Colon (tissue), 2 donors: Measurements from ENCODE around the gene COL4A1.

Experiments used
- FAIRE-seq: peaks from 2 replicates; lab custom pipeline; 2012; peaks lifted over from hg19 to GRCh38; lab: Jason Lieb, UNC
- donor health status: control.
- donor health status: control.

Gene COL4A1

GRCh38 chr13:110306960-110307766 lies at the start of gene COL4A1, which contains the start of gene COL4A2:
Gene COL4A1 (minus strand): TSS chr13:110307157. CDS start chr13:110307027, 130 bp downstream.
Gene COL4A2 (plus strand): TSS chr13:110307284. CDS start chr13:110307904, 620 bp downstream.
- FAIRE-seq = no peak

DNA sequence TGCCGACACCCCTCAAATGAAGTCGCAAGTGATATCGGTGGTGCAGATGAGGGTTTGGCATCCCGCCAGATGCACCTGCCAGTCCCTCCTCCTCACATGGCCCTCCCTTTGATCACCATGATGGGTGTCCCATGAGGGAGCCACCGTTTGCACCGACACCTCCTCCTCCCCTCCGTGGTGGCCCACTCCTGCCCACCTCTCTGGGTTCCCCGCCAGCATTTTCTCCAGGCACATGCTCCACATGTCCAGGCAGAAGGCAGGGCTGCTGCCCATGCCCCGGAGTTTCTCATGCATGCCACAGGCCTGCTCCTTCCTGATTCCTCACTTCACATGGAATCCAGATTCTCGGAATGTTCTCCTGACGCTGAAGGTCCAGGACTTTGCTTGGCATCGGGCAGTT lies 49.4 kb upstream of the COL4A1 start:
- FAIRE-seq = no peak

DNA sequence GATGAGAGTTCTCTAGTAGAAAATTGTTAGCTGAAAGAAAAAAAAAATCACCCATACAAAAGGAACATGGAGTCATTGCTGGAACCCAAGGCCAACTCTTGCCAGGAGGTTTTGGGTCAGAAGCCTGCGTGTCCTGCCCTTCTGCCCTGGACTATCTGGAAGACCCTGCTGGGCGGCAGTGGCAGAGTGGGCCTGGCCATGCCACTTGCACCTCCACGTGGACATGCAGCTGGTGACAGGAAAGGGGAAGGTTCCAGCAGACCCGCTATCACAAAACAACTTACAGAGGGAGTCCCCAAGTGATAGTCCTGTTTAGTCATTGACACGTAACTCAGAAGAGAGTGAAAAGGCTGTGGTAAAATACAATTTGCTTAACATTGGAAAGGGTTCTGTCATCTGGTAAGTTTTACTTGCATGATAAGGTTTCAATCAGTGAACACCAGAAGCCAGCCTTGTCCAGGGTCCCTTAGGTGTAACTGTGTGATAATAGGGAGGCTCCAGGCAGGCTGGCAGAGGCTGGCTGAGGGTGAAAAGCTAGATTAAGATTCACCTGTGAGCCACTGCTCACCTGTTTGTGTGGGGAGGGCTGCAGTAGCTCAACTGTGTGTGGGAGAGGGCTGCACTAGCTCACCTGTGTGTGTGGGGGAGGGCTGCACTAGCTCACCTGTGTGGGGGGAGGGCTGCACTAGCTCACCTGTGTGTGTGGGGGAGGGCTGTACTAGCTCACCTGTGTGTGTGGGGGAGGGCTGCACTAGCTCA lies 47.9 kb upstream of the COL4A1 start:
- no peak for FAIRE-seq

DNA sequence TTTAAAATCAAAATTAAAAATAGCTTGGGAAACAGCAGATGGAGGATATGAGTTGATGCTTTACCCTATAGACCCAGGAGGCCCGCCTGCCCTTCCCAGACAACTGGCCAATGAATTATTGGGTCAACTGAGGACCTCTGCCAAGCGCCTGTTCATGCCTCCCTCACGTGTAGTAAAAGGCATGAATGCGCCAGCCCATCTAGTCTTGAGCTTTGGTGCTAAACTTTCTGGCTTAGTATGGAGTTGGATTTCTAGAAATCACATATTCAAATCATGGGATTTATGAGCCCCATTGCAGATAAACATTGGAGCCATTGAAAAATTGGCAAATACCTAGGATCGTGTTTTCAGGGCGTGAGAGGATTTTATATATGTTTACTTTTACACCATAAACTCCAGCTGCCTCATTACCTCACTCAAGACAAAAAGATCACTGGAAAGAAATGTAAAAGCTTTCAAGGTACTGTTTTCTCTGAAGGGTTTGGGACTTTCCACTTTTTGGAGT lies 47.2 kb upstream of the COL4A1 start:
- FAIRE-seq = peak; percentile 57

DNA sequence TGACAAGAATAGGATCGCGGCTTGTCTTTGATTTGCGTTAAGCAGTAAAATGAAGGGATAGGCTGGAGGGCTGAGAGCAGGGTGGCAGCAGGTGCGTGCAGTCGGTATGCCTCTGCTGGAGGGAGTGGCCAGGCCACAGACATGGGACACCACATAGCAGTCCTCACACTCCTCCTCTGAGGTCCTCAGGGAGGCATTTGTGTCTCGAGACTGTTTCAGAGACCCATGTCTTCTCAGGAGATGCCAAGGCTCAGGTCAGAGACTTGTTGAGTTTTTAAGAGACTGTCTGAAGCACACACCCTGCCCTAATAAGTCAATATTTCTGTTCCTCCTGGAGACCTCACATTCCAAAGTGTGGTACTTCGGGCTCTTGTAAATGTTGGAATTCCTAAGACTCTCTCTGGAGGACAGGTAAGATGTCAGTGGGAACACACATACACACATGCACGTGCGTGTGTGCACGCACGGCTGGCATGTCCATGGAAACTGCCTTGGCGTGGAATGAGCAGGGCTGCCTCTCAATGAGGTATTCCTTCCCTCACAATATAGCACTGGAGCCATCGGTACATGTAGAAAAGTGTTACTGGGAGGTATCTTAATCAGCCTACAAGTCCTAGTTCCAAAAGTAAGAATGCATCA lies 46.5 kb upstream of the COL4A1 start:
- FAIRE-seq = no peak

DNA sequence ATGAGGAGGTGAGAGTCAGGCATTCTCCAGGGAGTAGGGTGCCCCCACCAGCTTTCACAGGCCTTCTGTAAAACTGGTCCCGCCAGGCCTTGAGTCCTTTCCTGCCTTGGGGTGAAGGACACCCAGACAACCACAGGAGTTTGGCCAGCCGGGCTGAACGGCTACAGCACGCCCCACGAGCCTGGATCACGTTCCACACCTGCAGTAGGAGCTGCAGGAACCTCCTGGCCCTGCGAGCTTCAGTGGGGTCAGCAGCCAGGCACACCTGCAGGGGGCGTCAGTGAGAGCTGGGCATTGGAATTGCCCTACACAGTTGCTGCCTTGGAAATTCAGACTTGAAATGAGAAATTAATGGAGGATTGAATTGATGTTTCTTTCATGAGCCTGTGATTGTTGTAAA lies 45.8 kb upstream of the COL4A1 start:
- no peak for FAIRE-seq

DNA sequence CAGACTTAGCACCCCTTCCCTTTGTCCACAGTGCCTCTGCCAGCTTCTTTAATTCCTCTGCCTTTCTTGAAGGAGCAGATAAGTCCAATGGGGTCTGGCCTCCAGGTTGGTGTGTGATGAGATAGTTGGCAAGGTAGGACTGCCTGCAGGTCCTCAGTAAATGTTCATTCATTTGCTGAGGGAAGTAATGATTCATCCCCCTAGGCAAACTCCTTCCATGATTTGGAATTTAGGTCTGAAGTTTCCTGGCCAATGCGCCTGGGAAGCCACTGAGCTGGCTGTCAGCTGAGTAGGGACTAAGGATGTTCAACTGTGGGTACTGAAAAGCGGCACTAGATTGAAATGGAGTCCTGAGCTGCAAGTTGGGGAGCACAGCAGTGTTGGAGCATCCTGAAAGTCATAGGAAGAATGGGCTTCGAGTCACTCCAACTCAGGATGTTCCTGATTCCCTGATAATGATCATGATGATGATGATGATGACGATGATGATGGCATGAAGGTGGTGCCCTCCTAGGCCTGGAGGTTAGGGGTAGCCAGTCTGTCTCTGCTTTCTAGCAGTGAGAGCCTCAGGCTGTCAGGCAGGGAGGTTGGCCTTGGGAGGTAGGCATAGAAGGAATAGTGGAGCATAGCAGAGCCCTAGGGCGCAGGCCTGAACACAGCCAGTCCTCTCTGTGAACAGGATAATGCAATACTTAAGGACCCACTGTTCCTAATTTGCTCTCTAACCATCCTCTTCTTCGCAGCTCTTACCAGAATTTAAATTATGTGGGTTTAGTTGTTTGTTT lies 44.9 kb upstream of the COL4A1 start:
- FAIRE-seq = no peak

GRCh38 chr13:110350509-110350908 lies 43.6 kb upstream of the COL4A1 start:
- FAIRE-seq = no peak

- no peak for FAIRE-seq
Measured at GRCh38 chr13:110350049-110350448, 43.1 kb upstream of the COL4A1 start.

- no peak for FAIRE-seq
Measured at GRCh38 chr13:110349239-110349638, 42.3 kb upstream of the COL4A1 start.

DNA sequence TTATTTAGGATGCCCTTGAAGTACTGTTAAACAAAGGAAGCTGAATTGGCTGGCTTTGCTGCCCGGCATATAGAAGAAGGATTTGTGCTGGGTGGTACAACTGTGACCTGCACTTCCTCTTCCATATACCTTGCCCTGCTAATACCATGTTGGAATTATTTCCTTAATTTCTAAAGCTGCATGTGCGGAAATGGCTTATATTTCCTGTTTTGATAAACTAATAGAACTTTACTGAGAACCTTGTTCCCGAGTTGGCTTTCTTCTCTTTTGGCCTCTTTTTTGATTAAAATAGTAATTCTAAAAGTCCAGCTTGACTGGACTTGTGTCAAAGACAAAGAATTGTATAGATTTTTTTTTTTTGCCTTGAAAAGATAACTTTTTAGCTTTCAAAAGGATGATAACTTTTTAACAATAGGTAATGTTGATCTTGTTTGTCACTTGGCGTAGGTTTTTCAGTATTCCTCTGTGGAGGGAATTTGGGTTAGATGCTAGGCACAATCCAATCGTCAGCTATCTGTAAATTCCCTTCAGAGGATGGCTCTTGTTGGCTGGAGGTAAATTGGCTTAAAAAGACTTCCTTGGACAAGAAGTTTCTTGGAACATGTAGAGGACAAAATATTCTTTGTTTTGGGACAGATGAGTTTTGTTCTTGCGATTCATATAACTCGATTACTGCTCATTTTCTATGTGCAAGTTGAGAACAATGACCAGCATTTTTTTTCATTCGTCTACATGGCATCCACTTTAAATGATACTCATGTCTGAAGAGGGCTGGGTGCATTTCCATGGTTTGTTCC lies 41.5 kb upstream of the COL4A1 start:
- no peak for FAIRE-seq

DNA sequence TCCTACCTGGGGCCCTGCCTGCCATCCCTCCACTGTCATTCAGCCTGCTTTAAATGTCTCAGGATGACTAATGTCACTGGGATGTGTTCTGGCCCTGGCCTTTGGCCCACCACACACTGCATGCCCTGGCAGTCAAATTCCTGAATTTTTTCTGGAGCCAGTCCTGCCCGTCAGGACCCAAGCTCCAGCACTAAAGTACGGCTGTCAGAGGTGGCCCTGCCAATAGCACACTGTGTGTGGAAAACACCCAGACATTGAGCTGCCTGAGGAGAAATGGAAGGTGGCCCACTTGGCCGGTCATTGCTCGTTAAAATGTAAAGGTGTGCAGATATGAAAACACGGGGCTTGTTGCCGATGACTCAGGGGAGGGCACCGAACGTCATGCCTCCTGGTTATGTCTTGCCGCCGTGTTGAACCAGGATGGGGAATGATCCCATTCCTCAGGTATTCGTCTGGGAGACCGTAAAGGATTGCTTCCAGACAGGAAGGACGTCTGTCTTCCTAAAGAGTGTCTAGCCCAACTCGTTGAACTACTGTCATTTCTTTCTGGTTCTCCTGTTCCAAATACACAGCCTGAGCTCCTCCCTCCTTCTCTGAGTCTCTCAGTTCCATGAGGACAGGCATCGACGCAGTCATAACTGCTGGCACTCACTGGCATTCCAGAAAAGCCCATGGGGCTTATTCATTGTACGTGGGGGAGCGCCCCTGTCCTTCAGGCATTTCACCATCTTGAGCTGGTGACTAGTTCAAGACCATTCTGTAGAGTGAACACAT lies 40.8 kb upstream of the COL4A1 start:
- no peak for FAIRE-seq

DNA sequence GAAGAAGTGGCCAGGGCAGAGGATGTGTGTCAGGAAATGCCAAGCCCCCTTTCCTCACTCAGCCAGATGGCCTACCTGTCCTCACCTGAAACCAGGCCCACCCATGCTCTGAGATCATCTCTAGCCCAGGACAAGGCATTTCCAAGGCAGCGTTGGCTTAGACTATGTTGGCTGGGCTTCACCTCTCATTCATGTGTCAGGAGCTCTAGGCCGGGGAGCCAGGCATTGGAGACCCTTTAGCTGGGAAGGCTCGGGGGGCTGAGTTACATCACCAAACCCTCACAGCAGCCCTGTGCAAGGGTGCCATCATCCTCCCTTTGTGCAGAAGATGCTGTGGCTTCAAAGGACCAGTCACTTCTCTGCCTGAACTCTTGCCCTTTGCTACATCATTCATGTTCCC lies 40.1 kb upstream of the COL4A1 start:
- FAIRE-seq = no peak

GRCh38 chr13:110346661-110347067 lies 39.7 kb upstream of the COL4A1 start:
- no peak for FAIRE-seq

DNA sequence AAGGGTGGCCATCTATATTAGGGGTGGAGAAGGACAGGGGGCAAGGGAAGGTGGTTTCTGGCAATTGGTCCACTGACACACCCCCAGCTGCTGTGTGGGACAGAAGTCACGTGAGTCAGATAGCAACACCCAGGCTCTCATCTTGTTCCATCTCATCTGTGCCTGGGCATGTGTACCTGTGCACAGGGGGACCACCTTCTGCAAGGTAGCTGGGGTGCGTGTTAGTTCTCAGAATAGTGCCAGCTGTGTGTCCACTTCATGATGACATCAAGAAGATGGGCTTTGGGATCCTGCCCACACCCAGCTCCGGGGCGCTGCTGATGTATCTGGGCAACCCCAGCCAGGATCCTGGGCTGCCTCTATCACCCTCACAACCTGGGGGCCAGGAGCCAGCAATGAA lies 38.7 kb upstream of the COL4A1 start:
- FAIRE-seq = no peak

- no peak for FAIRE-seq
Measured at GRCh38 chr13:110345266-110345665, 38.3 kb upstream of the COL4A1 start.

DNA sequence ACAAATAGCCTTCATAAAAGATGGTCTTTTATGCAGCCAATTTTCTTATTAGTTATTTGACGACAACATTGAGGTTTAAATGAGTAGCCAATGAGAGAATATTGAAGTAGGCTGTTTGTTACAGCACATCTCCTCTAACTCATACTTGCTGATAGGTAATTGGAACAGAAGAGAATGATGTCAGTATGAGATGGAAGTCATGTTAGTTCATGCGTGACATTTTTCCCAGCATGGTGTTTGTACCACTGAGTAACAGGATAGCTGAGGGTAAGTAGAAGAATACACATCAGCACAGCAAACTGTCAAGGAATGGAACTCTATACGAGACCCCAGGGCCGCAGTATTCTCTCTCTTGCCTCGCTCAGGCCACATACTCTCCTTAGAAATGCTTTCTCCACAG lies 37.4 kb upstream of the COL4A1 start:
- FAIRE-seq = no peak

- FAIRE-seq = no peak
Measured at GRCh38 chr13:110343241-110343865, 36.4 kb upstream of the COL4A1 start.

- no peak for FAIRE-seq
Measured at GRCh38 chr13:110342474-110342873, 35.5 kb upstream of the COL4A1 start.
